ENCODE measurements around the gene FNDC8. TPM values are rescaled to one million over a fixed set of nuclear protein-coding genes. Genes with fewer than 3 reads are reported as not detected.

FNDC8 gene
- total and polyA plus RNA-seq, 2 donors from 2014 or later, result not detected

- Histone ChIP-seq H3K4me3 (ENCODE audit: low read length in 3 of 3) (no peak overlapping the region), H3K36me3 (ENCODE audit: control insufficient read depth in 2 of 3, insufficient read depth in 3 of 3, low read length in 3 of 3) (peaks cover 6 to 43% (median 26%) of the 10 kb centered on the region in 3 donors), H3K4me1 (ENCODE audit: control insufficient read depth in 2 of 3, insufficient read depth in 2 of 3, low read depth in 1 of 3, low read length in 3 of 3) (peaks cover 0 to 8% (median 2%) of the 10 kb centered on the region in 3 donors), H3K27me3 (ENCODE audit: control insufficient read depth, insufficient read depth, low read length) (no peaks in the 10 kb centered on the region), H3K9ac (ENCODE audit: low read length in 3 of 3) (no peak overlapping the region), H3K27ac (ENCODE audit: low read depth in 2 of 2, low read length in 2 of 2) (no peak overlapping the region), H3K9me3 (ENCODE audit: control insufficient read depth in 2 of 3, insufficient read depth in 1 of 3, low read length in 3 of 3) (no peaks in the 10 kb centered on the region)
- FAIRE-seq (no peak), DNase-seq (no peak)
- intact Hi-C loops (cut with DNase I), result no loop called here
- no peak for TF ChIP-seq CTCF (IDR thresholded peaks at IDR 0.05; ENCODE audit: borderline replicate concordance, extremely low read depth, insufficient read depth)
Measured at GRCh38 chr17:35132099-35132498, 10.7 kb downstream of the FNDC8 start.

GRCh38 chr17:35132816-35133550 lies 11.6 kb downstream of the FNDC8 start:
- Histone ChIP-seq H3K4me1 (ENCODE audit: control insufficient read depth in 2 of 3, insufficient read depth in 2 of 3, low read depth in 1 of 3, low read length in 3 of 3) (peaks cover 0 to 8% (median 2%) of the 10 kb centered on the region in 3 donors), H3K27ac (ENCODE audit: low read depth in 2 of 2, low read length in 2 of 2) (no peak overlapping the region), H3K27me3 (ENCODE audit: control insufficient read depth, insufficient read depth, low read length) (no peaks in the 10 kb centered on the region), H3K4me3 (ENCODE audit: low read length in 3 of 3) (no peak overlapping the region), H3K9me3 (ENCODE audit: control insufficient read depth in 2 of 3, insufficient read depth in 1 of 3, low read length in 3 of 3) (no peaks in the 10 kb centered on the region), H3K36me3 (ENCODE audit: control insufficient read depth in 2 of 3, insufficient read depth in 3 of 3, low read length in 3 of 3) (peaks cover 6 to 49% (median 32%) of the 10 kb centered on the region in 3 donors), H3K9ac (ENCODE audit: low read length in 3 of 3) (no peak overlapping the region)
- intact Hi-C loops (cut with DNase I), result no loop called here
- no peak for TF ChIP-seq CTCF (IDR thresholded peaks at IDR 0.05; ENCODE audit: borderline replicate concordance, extremely low read depth, insufficient read depth)
- FAIRE-seq (no peak), DNase-seq (no peak)

- no peak overlapping the region for H3K4me3 ChIP-seq (ENCODE audit: low read length in 3 of 3)
- no peak overlapping the region for H3K27ac ChIP-seq (ENCODE audit: low read depth in 2 of 2, low read length in 2 of 2)
- peaks cover 0 to 8% (median 2%) of the 10 kb centered on the region in 3 donors for H3K4me1 ChIP-seq (ENCODE audit: control insufficient read depth in 2 of 3, insufficient read depth in 2 of 3, low read depth in 1 of 3, low read length in 3 of 3)
- no peaks in the 10 kb centered on the region for H3K27me3 ChIP-seq (ENCODE audit: control insufficient read depth, insufficient read depth, low read length)
- no peak overlapping the region for H3K9ac ChIP-seq (ENCODE audit: low read length in 3 of 3)
- H3K9me3 ChIP-seq (ENCODE audit: control insufficient read depth in 2 of 3, insufficient read depth in 1 of 3, low read length in 3 of 3), result no peaks in the 10 kb centered on the region
- intact Hi-C loops (cut with DNase I), result no loop called here
- peaks cover 9 to 58% (median 36%) of the 10 kb centered on the region in 3 donors for H3K36me3 ChIP-seq (ENCODE audit: control insufficient read depth in 2 of 3, insufficient read depth in 3 of 3, low read length in 3 of 3)
- FAIRE-seq (no peak), DNase-seq (no peak)
- no peak for TF ChIP-seq CTCF (IDR thresholded peaks at IDR 0.05; ENCODE audit: borderline replicate concordance, extremely low read depth, insufficient read depth)
Measured at GRCh38 chr17:35135322-35135721, 13.9 kb downstream of the FNDC8 start.

Data from kidney (tissue), 14 donors.